Neuronal stem cell (in vitro differentiated cells): ENCODE measurements around the gene EFHD1.

Experiments
- DNase-seq: peaks from one replicate; pipeline ENCODE4 v3.0.0-alpha.2; 2013; ENCODE audit warnings: low spot score
- H2AFZ ChIP-seq: one replicate; pipeline ENCODE4 v1.6.1; 2013; ENCODE audit warnings: mild to moderate bottlenecking, low read length, inconsistent platforms
- H2AK5ac ChIP-seq: 2 replicates; pipeline ENCODE4 v1.6.1; 2013; ENCODE audit warnings: low read depth, mild to moderate bottlenecking, inconsistent platforms, low read length, moderate library complexity, mixed read lengths
- H2BK120ac ChIP-seq: 2 replicates; pipeline ENCODE4 v1.6.1; 2013; ENCODE audit warnings: low read depth, mild to moderate bottlenecking, inconsistent platforms, low read length, moderate library complexity, mixed read lengths
- H2BK12ac ChIP-seq: one replicate; pipeline ENCODE4 v1.6.1; 2013; ENCODE audit warnings: low read length, inconsistent platforms
- H2BK15ac ChIP-seq: 2 replicates; pipeline ENCODE4 v1.6.1; 2013; ENCODE audit warnings: mild to moderate bottlenecking, low read length, inconsistent platforms, mixed read lengths
- H2BK5ac ChIP-seq: one replicate; pipeline ENCODE4 v1.6.1; 2013; ENCODE audit warnings: inconsistent platforms, mild to moderate bottlenecking, low read length, moderate library complexity
- H3K14ac ChIP-seq: one replicate; pipeline ENCODE4 v1.6.1; 2013; ENCODE audit warnings: low read length, inconsistent platforms
- H3K18ac ChIP-seq: 2 replicates; pipeline ENCODE4 v1.6.1; 2013; ENCODE audit warnings: low read length, inconsistent platforms
- H3K23ac ChIP-seq: 2 replicates; pipeline ENCODE4 v1.6.1; 2013; ENCODE audit warnings: low read depth, mild to moderate bottlenecking, mixed read lengths, low read length, inconsistent platforms; ENCODE audit not compliant: poor library complexity
- H3K27ac ChIP-seq: replicated peaks from 3 replicates; pipeline ENCODE4 v1.5.1; 2013; ENCODE audit warnings: low read length, inconsistent platforms
- H3K27me3 ChIP-seq, 3 experiments: 2 replicates each; pipeline ENCODE4 v1.6.1; 2013; ENCODE audit warnings: low read length in 3 of 3, mild to moderate bottlenecking in 2 of 3, inconsistent platforms in 1 of 3, low read depth in 1 of 3, mixed read lengths in 1 of 3, moderate library complexity in 1 of 3; ENCODE audit not compliant: control insufficient read depth in 3 of 3, insufficient read depth in 3 of 3
- H3K36me3 ChIP-seq, 2 donors: replicated peaks in 1 of 2; 2 replicates each; pipeline ENCODE4 v1.6.1; 2013; ENCODE audit warnings: low read length in 2 of 2; ENCODE audit not compliant: control insufficient read depth in 2 of 2, insufficient read depth in 2 of 2
- H3K4ac ChIP-seq: 2 replicates; pipeline ENCODE4 v1.6.1; 2013; ENCODE audit warnings: inconsistent platforms, mild to moderate bottlenecking, low read length, moderate library complexity
- H3K4me1 ChIP-seq, 2 donors: 1 replicate in 1 of 2; 2 replicates in 1 of 2; pipeline ENCODE4 v1.6.1; 2013; ENCODE audit warnings: low read length in 2 of 2, low read depth in 1 of 2; ENCODE audit not compliant: control insufficient read depth in 2 of 2, insufficient read depth in 1 of 2
- H3K4me2 ChIP-seq: one replicate; pipeline ENCODE4 v1.6.1; 2013; ENCODE audit warnings: mild to moderate bottlenecking, low read length, inconsistent platforms; ENCODE audit not compliant: insufficient read depth, poor library complexity, severe bottlenecking
- H3K4me3 ChIP-seq, 2 donors: 2 replicates each; pipeline ENCODE4 v1.5.1; 2013; ENCODE audit warnings: low read length in 2 of 2, mild to moderate bottlenecking in 2 of 2, inconsistent platforms in 1 of 2, moderate library complexity in 1 of 2
- H3K79me1 ChIP-seq: one replicate; pipeline ENCODE4 v1.6.1; 2013; ENCODE audit warnings: low read depth, mild to moderate bottlenecking, inconsistent platforms, low read length, moderate library complexity
- H3K9ac ChIP-seq: one replicate; pipeline ENCODE4 v1.6.1; 2013; ENCODE audit warnings: mild to moderate bottlenecking, low read depth, low read length, inconsistent platforms; ENCODE audit not compliant: poor library complexity
- H3K9me3 ChIP-seq, 2 donors: replicated peaks in 1 of 2; 2 replicates each; pipeline versions ENCODE3 to v1.6.1; 2013; ENCODE audit warnings: low read length in 2 of 2, mild to moderate bottlenecking in 2 of 2, inconsistent platforms in 1 of 2, low read depth in 1 of 2, mixed read lengths in 1 of 2, moderate library complexity in 1 of 2; ENCODE audit not compliant: control insufficient read depth in 2 of 2, insufficient read depth in 1 of 2
- H4K8ac ChIP-seq: one replicate; pipeline ENCODE4 v1.6.1; 2013; ENCODE audit warnings: low read depth, mild to moderate bottlenecking, inconsistent platforms, low read length, moderate library complexity
- H4K91ac ChIP-seq: one replicate; pipeline ENCODE4 v1.6.1; 2013; ENCODE audit warnings: low read length, low read depth, mild to moderate bottlenecking, inconsistent platforms; ENCODE audit not compliant: poor library complexity
- WGBS, 2 donors: extraction: QIAGEN DNeasy Blood & Tissue Kit; methylation state at CpG; one replicate each; pipeline ENCODE4 v1.1.7; 2013; ENCODE audit warnings: missing lambda C conversion rate in 2 of 2, mixed read lengths in 1 of 2; ENCODE audit not compliant: insufficient read length in 2 of 2, insufficient replicate concordance in 1 of 2; ENCODE audit errors: extremely low coverage in 2 of 2; 5-methylcytosine and 5-hydroxymethylcytosine counted together

EFHD1 gene

DNA sequence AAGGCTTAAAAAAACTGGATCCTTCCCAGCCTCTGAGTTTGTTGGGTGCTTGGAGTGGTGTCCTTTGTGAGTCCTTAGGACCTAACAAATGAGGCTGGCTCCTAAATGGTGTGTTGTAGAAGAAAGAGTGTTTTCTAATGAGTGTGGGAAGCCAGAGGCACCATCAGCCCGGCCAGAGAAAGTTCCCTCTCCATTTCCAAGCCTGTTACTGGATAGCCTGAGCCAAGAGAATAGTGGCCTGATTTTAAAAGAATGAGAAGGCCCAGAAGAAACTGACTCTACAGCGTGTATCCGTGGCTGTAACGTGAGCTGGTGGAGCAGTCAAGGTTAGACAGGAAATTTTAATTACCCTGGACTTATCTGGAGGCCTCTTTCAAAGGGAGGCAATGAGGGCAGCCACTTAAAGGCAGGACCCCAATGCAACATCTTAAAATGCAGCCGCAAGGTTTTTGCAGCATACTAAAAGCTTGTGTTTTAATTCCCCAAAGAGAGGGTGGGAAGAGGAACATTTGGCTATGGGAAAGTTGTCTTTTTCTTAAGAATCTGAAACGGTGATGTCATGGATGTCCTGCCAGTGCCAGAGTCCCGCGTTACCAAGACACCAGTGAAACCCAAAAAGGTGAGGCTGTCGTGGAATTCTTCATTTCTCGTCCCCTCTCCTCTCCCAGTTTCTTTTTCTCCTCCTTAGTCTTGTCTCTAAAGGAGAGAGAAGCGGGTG is 4.6 kb downstream of the EFHD1 start:
- Histone ChIP-seq H3K9ac (no peak overlapping the region), H2BK120ac (no peak overlapping the region), H3K79me1 (no peaks in the 10 kb centered on the region), H3K9me3 (no peaks in the 10 kb centered on the region), H4K91ac (no peak overlapping the region), H3K4ac (no peak overlapping the region), H2BK12ac (no peak overlapping the region), H2AK5ac (no peak overlapping the region), H3K14ac (no peak overlapping the region), H2BK5ac (no peak overlapping the region), H3K18ac (no peak overlapping the region), H2AFZ (no peak overlapping the region), H3K27me3 (peaks cover 0 to 53% (median 26%) of the 10 kb centered on the region in 3 experiments), H2BK15ac (no peak overlapping the region), H3K4me3 (no peak overlapping the region), H3K36me3 (no peaks in the 10 kb centered on the region), H4K8ac (no peak overlapping the region), H3K23ac (no peak overlapping the region), H3K4me2 (no peak overlapping the region), H3K4me1 (peaks cover 5 to 9% of the 10 kb centered on the region in 2 donors), H3K27ac (no peak overlapping the region)
- WGBS, 2 donors: no CpG with 5 or more reads among the region's 11 CpGs
- DNase-seq: no peak

DNA sequence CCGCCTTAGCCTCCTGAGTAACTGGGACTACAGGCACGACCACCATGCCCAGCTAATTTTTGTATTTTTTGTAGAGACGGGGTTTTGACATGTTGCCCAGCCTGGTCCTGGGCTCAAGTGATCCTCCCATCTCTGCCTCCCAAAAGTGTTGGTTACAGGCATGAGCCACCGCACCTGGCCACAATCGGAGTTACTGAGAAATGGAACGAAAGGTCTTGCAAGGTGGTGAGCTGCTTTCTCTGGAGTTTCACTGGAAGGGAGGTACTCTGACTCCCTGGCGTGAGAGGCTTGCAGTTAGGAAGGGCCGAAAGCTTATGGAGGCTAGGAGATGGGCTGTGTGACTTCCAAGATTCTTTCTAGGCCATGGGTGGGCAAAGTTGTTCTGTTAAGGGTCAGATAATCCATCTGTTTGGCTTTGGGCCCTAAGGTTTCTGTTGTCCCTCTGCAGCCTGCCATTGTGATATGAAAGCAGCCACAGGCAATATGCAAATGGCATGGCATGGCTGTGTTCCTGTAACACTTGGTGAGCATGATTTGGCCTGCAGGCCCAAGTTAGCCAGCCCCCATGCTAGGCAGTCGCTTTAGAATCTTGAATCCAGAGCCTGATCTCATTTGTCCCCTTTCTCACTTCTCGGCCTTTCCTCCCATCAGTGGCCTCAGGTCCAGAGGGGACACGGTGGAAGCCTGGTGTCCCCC is 7.9 kb downstream of the EFHD1 start:
- H2BK120ac ChIP-seq: no peak overlapping the region
- WGBS, 2 donors: no CpG with 5 or more reads among the region's 11 CpGs
- H2AFZ ChIP-seq: no peak overlapping the region

DNA sequence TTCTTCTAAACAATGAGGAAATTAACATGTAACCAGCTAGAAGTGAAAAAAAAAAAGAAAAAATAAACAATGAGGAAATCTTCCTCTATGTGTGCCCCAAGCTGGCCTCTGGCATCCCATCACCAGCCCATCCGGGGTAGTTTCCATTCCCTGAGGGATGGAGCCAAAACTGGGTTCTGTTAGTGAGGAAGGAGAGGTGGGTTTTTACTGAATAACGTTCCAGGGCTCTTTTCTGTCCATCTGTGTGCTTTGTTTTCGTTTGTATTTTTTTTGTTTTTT is 9.7 kb downstream of the EFHD1 start:
- Histone ChIP-seq H3K14ac (no peak overlapping the region), H3K4me2 (no peak overlapping the region), H3K4me3 (no peak overlapping the region), H3K79me1 (no peaks in the 10 kb centered on the region), H3K18ac (no peak overlapping the region), H2AFZ (no peak overlapping the region), H3K23ac (no peak overlapping the region), H2BK120ac (no peak overlapping the region), H2BK12ac (no peak overlapping the region), H4K91ac (no peak overlapping the region), H2BK15ac (no peak overlapping the region), H3K4ac (no peak overlapping the region), H3K27me3 (peaks cover 0 to 15% (median 0%) of the 10 kb centered on the region in 3 experiments), H3K36me3 (no peaks in the 10 kb centered on the region), H3K9me3 (no peaks in the 10 kb centered on the region), H4K8ac (no peak overlapping the region), H2AK5ac (no peak overlapping the region), H3K27ac (no peak overlapping the region), H3K4me1 (peaks cover 0 to 7% of the 10 kb centered on the region in 2 donors), H2BK5ac (no peak overlapping the region), H3K9ac (no peak overlapping the region)
- no CpG with 5 or more reads among the region's 3 CpGs for WGBS, 2 donors
- no peak for DNase-seq

More for the DNA sequence above, 7.9 kb downstream of the EFHD1 start:
- Histone ChIP-seq H2BK12ac (no peak overlapping the region), H3K4me1 (peaks cover 0 to 9% of the 10 kb centered on the region in 2 donors), H4K91ac (no peak overlapping the region), H3K18ac (peak overlapping the region; percentile 41), H3K23ac (no peak overlapping the region), H3K9ac (no peak overlapping the region), H3K4ac (no peak overlapping the region), H2AK5ac (no peak overlapping the region), H3K36me3 (no peaks in the 10 kb centered on the region), H2BK15ac (no peak overlapping the region), H3K27me3 (peaks cover 0 to 26% (median 0%) of the 10 kb centered on the region in 3 experiments), H4K8ac (no peak overlapping the region), H3K79me1 (no peaks in the 10 kb centered on the region), H3K4me2 (no peak overlapping the region), H3K9me3 (no peaks in the 10 kb centered on the region), H3K14ac (no peak overlapping the region), H3K4me3 (no peak overlapping the region), H2BK5ac (no peak overlapping the region), H3K27ac (no peak overlapping the region)
- DNase-seq: no peak

DNA sequence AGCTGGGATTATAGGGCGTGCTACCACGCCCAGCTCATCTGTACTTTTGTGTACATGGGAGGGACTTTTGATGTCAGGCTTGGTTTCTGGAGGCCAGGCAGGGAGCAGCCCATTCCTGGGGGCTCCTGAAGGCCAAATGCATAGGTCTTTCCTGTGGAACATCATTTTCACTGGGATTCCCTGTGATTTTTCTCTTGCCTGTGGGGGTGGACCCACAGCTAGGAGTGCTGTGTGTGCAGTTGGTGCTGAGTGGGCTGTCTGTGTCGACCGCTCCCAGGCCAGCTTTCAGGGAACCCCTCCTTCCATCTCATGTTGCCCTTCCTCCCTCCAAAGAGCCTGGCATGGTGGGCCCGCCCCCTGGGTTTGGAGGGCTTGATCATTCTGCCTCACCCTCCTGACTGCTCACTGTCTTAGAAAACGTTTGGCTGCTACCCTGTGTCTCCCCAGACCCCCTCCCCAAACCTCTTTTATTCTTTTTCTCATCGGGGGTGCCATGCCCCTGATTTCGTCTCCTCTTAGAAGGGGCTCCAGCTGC is 10.5 kb downstream of the EFHD1 start:
- Histone ChIP-seq H3K23ac (no peak overlapping the region), H4K91ac (no peak overlapping the region), H3K4ac (no peak overlapping the region), H2BK12ac (no peak overlapping the region), H2BK120ac (no peak overlapping the region), H4K8ac (no peak overlapping the region), H3K79me1 (no peaks in the 10 kb centered on the region), H2BK5ac (no peak overlapping the region), H3K36me3 (no peaks in the 10 kb centered on the region), H3K14ac (no peak overlapping the region), H3K27ac (no peak overlapping the region), H3K18ac (peak overlapping the region; percentile 15), H2AFZ (no peak overlapping the region), H2AK5ac (peak overlapping the region; percentile 26), H3K4me3 (no peak overlapping the region), H3K27me3 (peaks cover 0 to 10% (median 0%) of the 10 kb centered on the region in 3 experiments), H3K4me2 (no peak overlapping the region), H2BK15ac (no peak overlapping the region), H3K9me3 (no peaks in the 10 kb centered on the region), H3K9ac (no peak overlapping the region), H3K4me1 (peaks cover 0 to 1% of the 10 kb centered on the region in 2 donors)
- whole genome bisulfite sequencing, 2 donors: no CpG with 5 or more reads among the region's 8 CpGs
- DNase-seq: no peak
